NCI-H187 treated with DMSO at 0.1 percent for 48 hours (cell line): ENCODE measurements around the gene CXCL5.

Experiments used
- DNase-seq: peaks from one replicate; lab custom pipeline; 2025; lab: John Stamatoyannopoulos, UW

The CXCL5 gene

DNA sequence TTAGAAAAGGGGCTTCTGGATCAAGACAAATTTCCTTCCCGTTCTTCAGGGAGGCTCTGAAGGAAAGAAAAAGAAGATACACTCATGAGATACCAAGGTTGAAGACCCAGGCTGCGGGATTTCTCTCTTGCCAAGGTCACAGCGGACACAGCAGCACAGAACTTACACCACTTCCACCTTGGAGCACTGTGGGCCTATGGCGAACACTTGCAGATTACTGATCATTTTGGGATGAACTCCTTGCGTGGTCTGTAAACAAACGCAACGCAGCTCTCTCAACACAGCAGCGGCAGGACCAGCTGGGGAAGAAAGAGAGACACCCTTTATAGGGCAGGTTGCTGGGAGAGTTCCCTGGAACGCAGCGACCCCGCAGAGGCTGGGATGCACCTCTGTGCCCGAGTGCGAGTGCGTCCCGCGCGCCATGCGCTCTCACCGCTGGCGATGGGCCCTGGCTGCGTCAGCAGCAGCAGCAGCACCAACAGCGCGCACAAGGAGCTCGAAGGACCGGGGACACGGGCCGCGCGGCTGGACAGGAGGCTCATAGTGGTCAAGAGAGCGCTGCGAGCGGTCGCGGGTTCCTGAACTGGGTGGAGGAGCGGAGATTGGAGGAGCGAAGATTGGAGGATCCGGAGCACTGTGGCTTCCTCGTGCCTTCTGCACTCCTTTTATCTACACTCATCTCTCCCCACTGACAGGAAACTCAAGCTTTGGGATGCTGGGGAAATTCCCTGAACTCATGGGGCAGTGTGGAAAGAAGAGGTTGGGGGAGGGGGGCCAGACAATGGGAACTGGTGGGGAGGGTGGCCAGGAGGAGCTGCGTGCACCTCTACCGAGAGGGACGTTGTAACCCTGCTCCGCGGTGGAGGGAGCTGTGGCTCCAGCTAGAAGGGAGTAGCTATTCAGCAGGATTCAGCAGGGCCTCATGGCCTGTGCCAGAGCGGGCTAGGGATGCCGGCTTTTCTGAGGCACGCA is at the start of gene CXCL5:
Gene CXCL5, minus strand, starts transcription at position 638 of the 972 bp plus-strand sequence. Its CDS starts 96 bp downstream, at position 542.
- DNase-seq = no peak

DNA sequence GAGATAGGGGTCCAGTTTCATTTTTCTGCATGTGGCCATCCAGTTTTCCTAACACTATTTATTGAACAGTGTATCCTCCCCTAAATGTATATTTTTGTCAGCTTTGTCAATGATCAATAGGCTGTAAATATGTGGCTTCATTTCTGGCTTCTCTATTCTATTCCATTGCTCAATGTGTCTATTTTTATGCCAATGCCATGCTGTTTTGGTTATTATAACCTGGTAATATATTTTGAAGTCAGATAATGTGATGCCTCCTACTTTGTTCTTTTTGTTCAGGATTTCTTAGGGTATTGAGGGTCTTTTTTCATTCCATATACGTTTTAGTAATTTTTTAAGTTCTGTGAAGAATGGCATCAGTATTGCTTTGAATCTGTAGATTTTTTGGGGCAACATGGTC is 48.7 kb upstream of the CXCL5 start:
- no peak for DNase-seq

DNA sequence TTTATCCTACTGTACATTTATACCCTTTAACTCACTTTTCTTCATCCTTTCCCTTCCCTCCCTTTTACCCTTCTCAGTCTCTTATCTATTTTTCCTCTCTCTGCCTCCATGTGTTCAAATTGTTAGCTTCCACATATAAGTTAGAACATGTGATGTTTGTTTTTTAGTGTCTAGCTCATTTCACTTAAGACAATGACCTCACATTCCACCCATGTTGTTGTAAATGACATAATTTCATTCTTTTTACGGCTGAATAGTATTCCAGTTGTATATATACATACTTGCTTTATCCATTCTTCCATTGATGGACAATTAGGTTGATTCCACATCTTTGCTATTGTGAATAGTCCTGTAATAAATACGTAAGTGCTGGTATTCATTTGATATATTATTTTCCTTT is 47.3 kb upstream of the CXCL5 start:
- no peak for DNase-seq

DNA sequence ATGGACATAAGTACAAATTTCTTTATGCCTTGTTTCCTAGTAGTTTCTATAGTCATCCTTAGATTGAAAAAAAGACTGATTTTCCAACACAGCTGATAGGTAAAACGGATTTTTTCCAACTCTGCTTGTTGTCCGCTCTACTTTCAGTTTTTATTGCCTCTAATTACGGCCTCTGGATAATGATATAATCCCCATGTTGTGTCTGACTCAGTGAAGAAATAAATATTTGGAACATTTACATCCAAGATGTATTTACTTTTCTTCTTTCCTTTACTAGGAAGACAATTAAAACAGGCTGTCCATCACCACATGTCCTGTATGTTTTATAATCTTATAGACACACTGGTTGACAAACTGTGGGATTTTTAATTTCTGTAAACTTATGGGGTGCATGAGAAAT is 46.8 kb upstream of the CXCL5 start:
- no peak for DNase-seq

DNA sequence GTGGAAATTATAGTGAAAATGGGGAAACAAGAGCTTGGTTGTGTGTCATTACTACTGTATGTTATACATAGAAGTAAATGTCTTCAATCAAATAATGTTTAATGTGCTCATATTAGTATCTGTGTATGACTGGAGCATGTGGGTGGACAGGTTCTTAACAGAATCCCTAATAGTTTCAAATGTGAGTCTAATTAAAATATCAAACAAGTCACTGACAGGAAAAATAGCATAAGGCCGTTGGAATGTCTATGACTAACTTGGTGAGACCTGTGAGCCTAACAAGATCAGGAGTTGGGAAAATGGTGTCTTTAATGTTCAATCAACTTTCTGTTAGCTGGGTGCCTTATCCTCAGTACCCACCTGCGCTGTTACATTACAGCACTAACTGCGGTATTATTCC is 46.2 kb upstream of the CXCL5 start:
- DNase-seq = no peak

DNA sequence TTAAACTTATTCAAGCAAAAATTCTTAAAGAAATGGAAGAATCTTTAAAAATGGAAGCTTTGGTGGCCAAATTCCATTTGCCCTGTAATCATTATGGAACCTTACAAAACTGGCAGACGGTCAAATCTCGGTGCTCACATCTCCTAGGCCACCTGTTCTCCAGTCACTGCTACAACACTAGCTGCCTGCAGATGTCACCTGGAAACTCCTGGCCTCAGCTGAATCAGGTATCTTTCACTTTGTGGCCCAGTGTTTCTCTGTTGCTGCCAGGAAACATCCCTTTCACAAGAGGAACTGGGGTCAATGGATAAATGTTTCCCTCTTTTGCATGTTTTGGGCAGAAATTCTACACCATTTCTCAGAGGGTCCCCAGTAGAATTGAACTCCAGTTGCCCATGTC is 44.2 kb upstream of the CXCL5 start:
- no peak for DNase-seq

DNA sequence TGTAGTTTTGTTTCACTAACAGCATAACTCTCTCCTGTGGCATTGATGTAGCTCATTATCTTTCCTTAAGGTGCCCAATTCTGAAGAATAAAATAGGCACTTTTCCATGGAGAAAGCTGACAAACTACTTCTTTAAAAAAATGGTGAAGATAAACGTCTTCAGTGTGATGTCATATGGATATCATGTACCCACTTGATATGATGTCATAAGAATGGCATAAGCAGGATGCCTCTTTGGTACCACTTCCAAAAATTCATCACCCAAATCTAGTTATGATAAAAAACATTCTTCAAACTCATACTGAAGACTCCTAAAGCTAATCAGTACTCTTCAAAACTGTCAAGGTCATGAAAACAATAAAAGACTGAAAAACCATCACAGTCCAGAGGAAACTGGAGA is 42.9 kb upstream of the CXCL5 start:
- DNase-seq = no peak

DNA sequence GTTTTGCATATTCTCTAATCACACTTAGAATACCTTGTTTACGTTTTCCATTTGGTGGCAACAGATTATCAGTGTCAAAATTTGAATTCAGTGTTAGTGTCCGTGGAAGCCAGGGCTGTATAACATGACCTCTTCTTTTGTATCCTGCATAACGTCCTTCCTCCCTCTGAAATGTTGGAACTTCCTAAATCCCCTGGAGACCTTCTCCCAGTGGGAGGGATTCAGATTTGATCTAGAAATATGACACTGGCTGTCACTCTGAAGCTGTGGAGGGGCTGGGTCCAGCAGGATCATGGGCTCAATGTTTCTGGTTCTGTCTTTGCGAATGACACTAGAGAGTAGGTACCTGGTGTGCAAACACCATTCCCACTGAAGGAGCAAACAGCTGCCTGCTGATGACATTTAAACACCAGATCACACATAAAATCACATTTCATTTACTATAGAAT is 40.9 kb upstream of the CXCL5 start:
- DNase-seq = no peak

DNA sequence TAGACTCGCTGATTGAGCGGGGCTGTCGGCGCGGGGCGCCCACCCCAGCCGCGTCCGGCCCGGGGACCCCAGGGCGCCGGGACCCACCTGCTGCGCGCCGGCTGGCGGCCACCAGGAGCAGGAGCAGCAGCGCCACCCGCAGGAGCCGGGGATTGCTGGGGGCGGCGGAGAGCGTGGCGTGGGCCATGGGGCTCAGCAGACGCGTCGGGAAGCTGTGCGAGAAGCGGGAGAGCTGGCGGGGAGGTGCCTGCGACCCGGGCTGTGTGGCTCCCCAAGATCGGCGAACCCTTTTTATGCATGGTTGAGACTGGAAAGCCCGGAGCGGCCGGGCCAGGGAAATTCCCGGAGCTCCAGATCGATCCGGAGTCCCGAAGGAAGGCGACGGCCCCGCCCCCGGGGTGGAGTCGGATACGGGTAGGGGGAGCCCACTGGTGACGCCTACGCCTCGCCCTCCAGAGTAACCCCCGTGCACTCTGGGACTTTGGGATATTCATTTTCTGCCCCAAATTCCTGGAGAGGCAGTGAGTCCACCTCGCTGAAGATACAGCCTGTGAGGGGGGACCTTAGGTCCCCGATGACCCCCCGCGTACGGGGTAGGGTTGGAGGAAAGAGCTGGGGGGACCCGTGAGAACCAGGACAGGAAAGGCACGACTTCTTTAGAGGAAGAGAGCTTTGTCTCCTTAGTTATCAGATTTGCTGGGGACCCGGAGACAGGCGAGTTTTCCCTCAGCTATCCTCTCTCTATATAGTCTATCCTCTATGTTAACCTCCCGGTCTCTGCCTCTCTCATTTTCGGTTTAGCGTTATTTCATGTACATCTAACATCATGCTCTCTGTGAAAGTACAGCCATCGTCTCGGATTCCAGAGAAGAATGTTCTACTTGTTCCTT is 40.2 kb upstream of the CXCL5 start, which contains the start of gene CXCL3:
Gene CXCL3, minus strand, starts transcription at position 265 of the 890 bp plus-strand sequence. Its CDS starts 78 bp downstream, at position 187.
- no peak for DNase-seq

DNA sequence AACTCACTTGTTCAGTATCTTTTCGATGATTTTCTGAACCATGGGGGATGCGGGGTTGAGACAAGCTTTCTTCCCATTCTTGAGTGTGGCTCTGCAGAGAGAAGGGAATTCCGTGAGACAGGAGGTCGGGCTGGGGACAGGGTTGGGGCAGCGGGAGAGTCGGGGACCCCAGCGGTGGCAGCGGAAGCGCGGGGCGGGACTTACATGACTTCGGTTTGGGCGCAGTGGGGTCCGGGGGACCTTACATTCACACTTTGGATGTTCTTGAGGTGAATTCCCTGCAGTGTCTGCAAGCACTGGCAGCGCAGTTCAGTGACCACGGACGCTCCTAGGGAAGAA is 39.6 kb upstream of the CXCL5 start:
- DNase-seq = no peak

DNA sequence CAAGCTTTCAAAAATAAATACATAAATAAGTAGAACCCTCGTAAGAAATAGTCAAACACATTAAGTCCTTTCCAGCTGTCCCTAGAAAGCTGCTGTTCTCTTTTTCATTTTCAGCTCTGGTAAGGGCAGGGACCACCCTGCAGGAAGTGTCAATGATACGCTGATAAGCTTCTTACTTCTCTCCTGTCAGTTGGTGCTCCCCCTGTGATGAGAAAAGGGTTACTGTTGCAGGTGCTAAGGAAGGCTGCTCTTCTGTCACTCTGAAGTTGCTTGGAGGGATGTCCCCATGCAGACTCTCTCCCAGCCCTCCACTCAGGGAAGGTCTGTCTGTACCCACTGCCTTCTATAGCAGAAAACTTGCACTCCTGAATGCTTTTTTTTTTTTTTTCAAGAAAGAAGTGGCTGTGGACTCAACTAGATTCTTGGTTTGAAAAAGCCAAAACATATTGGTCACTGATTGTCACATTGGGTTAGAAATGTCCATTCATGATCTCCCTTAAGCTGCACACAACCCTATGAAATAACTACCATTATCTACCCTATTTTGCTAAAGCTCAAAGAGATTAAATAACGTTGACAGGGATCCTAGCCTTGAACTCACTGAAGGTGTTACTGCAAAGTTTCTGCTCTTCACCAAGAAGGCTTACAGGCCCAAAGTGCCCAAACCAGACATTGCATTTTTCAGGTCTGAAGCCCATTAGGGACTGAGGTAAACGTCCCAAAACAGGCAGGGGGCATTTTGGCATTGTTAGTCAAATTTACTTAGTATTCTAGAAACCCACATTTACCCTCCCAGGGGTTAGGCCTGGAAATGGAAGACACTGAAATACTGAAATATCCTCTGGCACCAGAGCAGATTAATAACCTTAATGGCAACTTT is 38.8 kb upstream of the CXCL5 start:
- DNase-seq = no peak

DNA sequence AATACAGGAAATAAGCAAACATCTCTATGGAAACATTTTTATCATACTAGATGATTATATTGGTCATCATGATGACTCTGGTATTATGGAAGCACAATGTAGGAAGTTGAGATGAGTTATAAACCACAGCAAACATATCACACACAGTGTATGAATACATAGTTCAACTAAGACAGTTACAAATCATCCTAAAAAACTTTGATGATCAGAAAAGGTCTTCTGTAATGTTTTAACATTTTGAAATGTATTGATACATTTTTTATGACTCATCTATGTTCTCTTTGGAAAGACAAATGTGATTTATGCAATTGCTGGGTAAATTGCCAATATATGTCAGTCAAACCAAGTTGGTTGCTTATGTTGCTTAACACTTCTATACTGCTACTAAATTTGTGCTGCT is 35.3 kb upstream of the CXCL5 start:
- no peak for DNase-seq

DNA sequence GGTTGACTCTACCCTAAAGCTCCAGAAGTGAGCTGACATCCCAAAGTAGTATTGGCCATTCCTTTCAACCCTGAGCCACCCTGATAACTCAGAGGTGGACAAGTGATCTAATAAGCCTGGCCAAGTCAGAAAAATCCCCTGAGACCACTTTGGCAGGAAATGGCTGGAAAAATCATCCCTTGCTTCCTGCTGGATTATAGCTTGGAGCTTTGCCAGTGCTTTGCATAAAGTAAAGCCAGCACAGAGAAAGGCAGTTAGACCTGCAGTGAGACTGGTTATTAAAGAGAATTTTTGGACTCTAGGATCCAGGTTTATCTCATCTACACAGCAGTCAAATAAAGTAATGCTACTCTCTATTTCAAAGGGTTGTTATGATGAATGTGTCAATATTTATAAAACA is 33.6 kb upstream of the CXCL5 start:
- no peak for DNase-seq

DNA sequence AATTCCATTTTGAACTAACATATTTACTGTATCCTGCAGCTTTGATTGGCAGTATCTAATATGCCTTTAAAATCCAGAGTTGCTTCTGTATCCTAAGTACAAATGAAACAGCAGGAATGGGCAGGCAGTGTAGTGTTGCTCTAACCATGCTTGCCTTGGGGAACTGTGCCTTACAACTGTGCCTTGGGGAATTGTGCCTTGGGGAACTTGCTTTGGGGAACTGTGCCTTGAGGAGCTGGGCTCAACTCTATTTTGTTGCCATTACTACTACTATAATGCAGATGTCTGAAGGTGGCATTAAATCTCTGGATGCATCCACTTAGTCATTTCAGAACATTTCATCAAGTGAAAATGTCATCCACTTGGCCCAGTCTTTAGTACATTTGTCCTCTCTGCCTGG is 33.1 kb upstream of the CXCL5 start:
- no peak for DNase-seq

DNA sequence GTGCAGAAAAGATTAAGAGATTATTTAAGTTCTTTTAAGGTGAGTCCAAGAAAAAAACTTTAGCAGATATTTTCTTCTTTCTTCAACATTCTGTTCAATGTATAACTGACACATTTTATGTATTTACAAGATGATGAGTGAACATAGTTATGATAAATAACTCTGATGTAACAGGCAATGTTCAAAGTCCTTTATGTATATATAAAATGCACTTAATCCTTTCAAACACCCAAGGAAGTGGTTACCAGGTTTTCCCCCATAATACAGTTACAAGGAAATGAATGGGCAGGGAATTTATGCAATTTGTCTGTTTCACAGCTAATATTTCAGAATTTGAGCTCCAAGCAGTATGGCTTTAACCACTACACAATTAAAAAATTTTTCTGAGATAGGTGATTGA is 31.8 kb upstream of the CXCL5 start:
- no peak for DNase-seq

DNA sequence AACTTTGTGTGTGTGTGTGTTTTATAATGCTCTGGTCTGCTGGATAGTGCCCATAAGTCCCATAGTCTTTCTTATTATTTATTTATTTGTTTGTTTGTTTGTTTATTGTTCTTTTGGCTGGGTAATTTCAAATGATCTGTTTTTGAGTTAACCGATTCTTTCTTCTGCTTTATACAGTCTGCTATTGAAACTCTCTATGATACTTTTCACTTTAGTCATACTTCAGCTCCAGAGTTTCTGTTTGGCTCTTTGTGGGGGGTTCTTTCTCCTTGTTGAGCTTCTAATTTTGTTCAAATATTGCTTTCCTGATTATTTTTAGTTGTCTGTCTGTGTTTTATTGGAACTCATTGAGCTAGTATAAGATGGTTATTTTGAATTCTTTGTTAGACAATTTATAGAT is 30.0 kb upstream of the CXCL5 start:
- DNase-seq = no peak

DNA sequence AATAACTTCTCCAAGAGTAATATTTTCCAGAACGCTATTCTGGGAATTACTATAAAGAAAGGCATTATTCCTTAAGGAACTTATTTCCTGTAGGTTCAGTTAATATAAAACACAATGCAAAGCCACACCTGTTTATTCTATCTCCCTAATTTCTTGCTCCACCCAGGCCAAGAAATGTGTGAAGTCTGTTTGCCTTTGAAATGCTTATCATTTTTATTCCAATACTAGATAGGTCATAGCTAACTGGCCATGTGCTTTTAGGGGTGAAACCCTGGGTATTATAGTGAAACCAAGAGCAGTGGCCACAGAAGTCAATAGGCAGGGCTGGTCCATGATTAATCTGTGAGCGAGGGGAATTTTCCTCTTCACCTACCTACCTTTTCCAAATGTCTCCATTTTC is 25.2 kb upstream of the CXCL5 start:
- DNase-seq = no peak

DNA sequence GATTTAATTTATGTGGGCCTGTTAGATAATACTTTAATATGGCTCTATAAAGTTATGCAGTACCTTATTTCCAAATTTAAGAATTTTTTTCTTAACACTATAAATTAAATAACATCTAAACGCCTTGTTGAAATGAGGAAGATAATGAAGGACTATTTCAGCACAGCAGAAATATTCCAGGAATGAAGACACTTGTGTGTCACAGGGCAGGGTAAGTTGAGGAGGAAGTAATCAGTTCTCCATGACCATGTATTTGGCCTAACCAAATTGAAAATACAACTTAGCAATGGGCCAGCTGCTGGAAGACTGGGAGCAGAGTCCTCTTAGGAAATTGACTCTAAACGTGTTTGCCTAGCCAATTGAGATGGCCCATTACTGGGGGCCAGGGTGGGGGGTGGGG is 23.1 kb upstream of the CXCL5 start:
- DNase-seq = no peak

DNA sequence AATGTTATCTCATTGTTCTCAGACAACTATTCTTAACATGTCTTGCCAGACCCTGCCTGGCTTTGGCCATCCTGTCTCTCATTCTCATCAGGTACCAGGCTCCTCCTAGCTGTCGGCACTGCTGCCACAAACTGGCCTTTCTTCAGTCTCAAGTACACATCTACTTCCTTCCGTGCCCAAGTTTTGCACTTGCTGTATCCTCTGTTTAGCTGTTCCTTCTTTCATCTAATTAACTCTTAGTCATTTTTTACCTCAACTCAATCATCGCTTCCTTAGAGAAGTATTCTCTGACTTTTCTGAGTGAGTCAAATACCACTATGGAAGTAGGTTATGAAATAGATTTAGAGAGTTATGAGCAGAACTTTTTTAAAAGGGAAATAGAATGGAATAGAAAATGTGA is 20.3 kb upstream of the CXCL5 start:
- no peak for DNase-seq

DNA sequence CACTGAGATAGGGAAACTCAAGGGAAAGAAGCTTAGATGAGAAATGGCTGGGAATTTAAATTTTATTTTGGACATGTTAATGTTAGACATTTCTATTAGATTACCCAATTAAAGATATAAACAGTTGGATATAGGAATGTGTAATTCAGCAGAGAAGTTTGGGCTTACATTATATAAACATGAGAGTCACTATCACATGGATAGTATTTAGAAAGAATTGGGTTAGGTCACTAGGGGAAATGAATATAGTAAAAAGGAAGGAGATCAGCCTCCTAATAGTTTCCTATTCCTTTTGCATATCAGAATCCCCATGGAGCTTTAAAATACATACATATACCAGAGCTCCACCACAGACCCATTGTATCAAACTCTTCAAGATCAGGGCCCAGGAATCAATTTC is 19.6 kb upstream of the CXCL5 start:
- DNase-seq = no peak

DNA sequence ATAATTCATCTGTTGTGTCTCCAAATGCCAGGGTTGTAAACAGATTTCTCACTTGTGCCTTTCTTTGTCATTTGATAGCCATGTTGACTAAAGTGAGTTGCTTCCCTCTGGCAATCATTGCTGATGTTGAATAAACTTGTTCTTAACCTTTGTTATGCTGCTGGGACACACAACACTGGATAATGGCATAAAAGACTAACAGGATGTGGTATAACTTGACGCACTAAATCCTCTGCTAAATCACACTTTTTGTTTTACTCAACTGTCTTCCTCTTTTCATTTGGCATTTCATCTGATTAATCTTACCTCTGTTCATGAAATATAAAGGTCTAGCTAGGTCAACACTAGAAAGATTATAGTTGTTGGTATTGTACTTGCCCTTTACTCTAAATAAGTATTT is 17.6 kb upstream of the CXCL5 start:
- DNase-seq = no peak
